Measurements from ENCODE around the gene EVC2.

Gene EVC2

GRCh38 chr4:5754529-5754881 lies 46.1 kb upstream of the EVC2 start:
- no peaks in the 10 kb centered on the region for H3K27me3 ChIP-seq (ENCODE audit: insufficient read depth, poor library complexity, severe bottlenecking)
- no peak overlapping the region for H3K4me3 ChIP-seq (replicated peaks; ENCODE audit: insufficient read depth, low read length)
- DNase-seq (ENCODE audit: low read depth in 1 of 2, low spot score in 1 of 2), result no peak
- TF ChIP-seq POLR2AphosphoS5 (IDR thresholded peaks at IDR 0.05; ENCODE audit: low read depth), result no peak
- TF ChIP-seq REST (IDR thresholded peaks at IDR 0.05; ENCODE audit: insufficient replicate concordance, low read depth), result no peak
- TF ChIP-seq CTCF (IDR thresholded peaks at IDR 0.05; ENCODE audit: insufficient read depth, low read length), result no peak
- no peak overlapping the region for H3K27ac ChIP-seq (replicated peaks)

- TF ChIP-seq SPI1 (IDR thresholded peaks at IDR 0.05; ENCODE audit: borderline replicate concordance, low read depth), result no peak
- TF ChIP-seq POLR2AphosphoS5 (IDR thresholded peaks at IDR 0.05; ENCODE audit: low read depth), result no peak
- no peak for TF ChIP-seq GABPA (IDR thresholded peaks at IDR 0.05; ENCODE audit: low read depth)
- TF ChIP-seq REST (IDR thresholded peaks at IDR 0.05; ENCODE audit: insufficient replicate concordance, low read depth), result no peak
- TF ChIP-seq CTCF (IDR thresholded peaks at IDR 0.05; ENCODE audit: insufficient read depth, low read length), result no peak
- Histone ChIP-seq H3K27me3 (ENCODE audit: insufficient read depth, poor library complexity, severe bottlenecking) (no peaks in the 10 kb centered on the region), H3K27ac (replicated peaks) (no peak overlapping the region), H3K4me3 (replicated peaks; ENCODE audit: insufficient read depth, low read length) (no peak overlapping the region)
- DNase-seq (ENCODE audit: low read depth in 1 of 2, low spot score in 1 of 2), result no peak
These were observed 45.6 kb upstream of the EVC2 start for GRCh38 chr4:5753766-5754528.

- TF ChIP-seq REST (IDR thresholded peaks at IDR 0.05; ENCODE audit: insufficient replicate concordance, low read depth) (no peak), CTCF (IDR thresholded peaks at IDR 0.05; ENCODE audit: insufficient read depth, low read length) (no peak), SPI1 (IDR thresholded peaks at IDR 0.05; ENCODE audit: borderline replicate concordance, low read depth) (no peak), POLR2AphosphoS5 (IDR thresholded peaks at IDR 0.05; ENCODE audit: low read depth) (no peak), GABPA (IDR thresholded peaks at IDR 0.05; ENCODE audit: low read depth) (no peak)
- no peak overlapping the region for H3K27ac ChIP-seq (replicated peaks)
- no peak for DNase-seq (ENCODE audit: low read depth in 1 of 2, low spot score in 1 of 2)
- no peak overlapping the region for H3K4me3 ChIP-seq (replicated peaks; ENCODE audit: insufficient read depth, low read length)
- H3K27me3 ChIP-seq (ENCODE audit: insufficient read depth, poor library complexity, severe bottlenecking), result no peaks in the 10 kb centered on the region
These were observed 45.0 kb upstream of the EVC2 start for GRCh38 chr4:5753366-5753765.

All from HL-60 (cell line).